Panc1 (cell line): ENCODE measurements around the gene ZNF117. TPM values are rescaled to one million over a fixed set of nuclear protein-coding genes. Genes with fewer than 3 reads are reported as not detected.

Experiments used
- ATAC-seq: fragments of 200-7000 bp; cut with Tn5 transposase; 2 replicates; pipeline ENCODE4 v1.9.1; 2020; ENCODE audit warnings: mild to moderate bottlenecking, moderate library complexity
- BruUV-seq: library from RNA; stranded (reverse); fragments of 400-500 nt; replicated peaks from 2 replicates; lab custom pipeline; 2021; lab: Mats Ljungman, UMichigan
- CTCF ChIA-PET: fragments of 300-600 bp; sonication (Branson Sonifier 250); formaldehyde crosslinking; loops from one replicate; lab custom pipeline; 2022; ENCODE audit warnings: antibody characterized with exemption; lab: Charles Lee
- POLR2A ChIA-PET: fragments of 300-600 bp; sonication (Branson Sonifier 250); formaldehyde crosslinking; loops from one replicate; lab custom pipeline; 2022; ENCODE audit warnings: antibody characterized with exemption; lab: Charles Lee
- DNase-seq: peaks from one replicate; pipeline ENCODE4 v3.0.0-alpha.2; 2010; ENCODE audit warnings: low read depth, low spot score
- H3K27ac ChIP-seq: 2 replicates; pipeline ENCODE4 v1.5.1; 2011; ENCODE audit warnings: mild to moderate bottlenecking, low read length, inconsistent platforms
- H3K27me3 ChIP-seq: fragments of 200-500 bp; sonication (Bioruptor generic); 2 replicates; pipeline ENCODE4 v1.6.0; 2014; ENCODE audit warnings: low read length, inconsistent platforms; ENCODE audit not compliant: control insufficient read depth, insufficient read depth
- H3K36me3 ChIP-seq: fragments of 200-500 bp; sonication (Bioruptor generic); 2 replicates; pipeline ENCODE4 v1.5.1; 2014; ENCODE audit warnings: inconsistent platforms, mild to moderate bottlenecking, low read length, moderate library complexity; ENCODE audit not compliant: control insufficient read depth, insufficient read depth
- H3K4me1 ChIP-seq: 2 replicates; pipeline ENCODE4 v1.5.1; 2011; ENCODE audit warnings: inconsistent platforms, mild to moderate bottlenecking, low read length, moderate library complexity; ENCODE audit not compliant: control insufficient read depth, insufficient read depth
- H3K4me3 ChIP-seq, 2 experiments: 2 replicates each; pipeline ENCODE4 v1.5.1; 2011 to 2012; ENCODE audit warnings: low read depth in 2 of 2, low read length in 2 of 2, mild to moderate bottlenecking in 2 of 2, inconsistent platforms in 1 of 2, moderate library complexity in 1 of 2
- H3K9me3 ChIP-seq: fragments of 200-500 bp; sonication (Bioruptor generic); 2 replicates; pipeline ENCODE4 v1.5.1; 2014; ENCODE audit warnings: low read depth, mild to moderate bottlenecking, inconsistent platforms, low read length, moderate library complexity; ENCODE audit not compliant: control insufficient read depth, insufficient read depth
- CTCF ChIP-seq: fragments of 450-650 bp; IDR thresholded peaks from 2 replicates; pipeline ENCODE4 v1.5.1; 2017; ENCODE audit warnings: mild to moderate bottlenecking
- POLR2AphosphoS5 ChIP-seq: IDR thresholded peaks from 2 replicates; pipeline ENCODE4 v1.6.1; 2012; ENCODE audit warnings: mild to moderate bottlenecking, low read depth, low read length, moderate library complexity
- REST ChIP-seq, 2 experiments: IDR thresholded peaks; 2 replicates each; pipeline ENCODE4 v1.6.1; 2011 to 2012; ENCODE audit warnings: low read depth in 2 of 2, control low read depth in 1 of 2, low read length in 1 of 2, mild to moderate bottlenecking in 1 of 2, moderate library complexity in 1 of 2; ENCODE audit not compliant: insufficient read depth in 1 of 2
- SIN3A ChIP-seq: IDR thresholded peaks from 2 replicates; pipeline ENCODE4 v1.6.1; 2012; ENCODE audit warnings: low read depth, mild to moderate bottlenecking, low read length, moderate library complexity, borderline replicate concordance; ENCODE audit not compliant: insufficient read depth
- TCF7L2 ChIP-seq: IDR thresholded peaks from 2 replicates; pipeline ENCODE4 v1.6.1; 2011; ENCODE audit warnings: mild to moderate bottlenecking, low read depth, low read length, inconsistent platforms
- in situ Hi-C: cut with HindIII; loops from 2 replicates; pipeline ENCODE4 v1.10.0; 2016; ENCODE audit warnings: low sequenced_read_pairs, low pct_unique_long_range_greater_than_20kb
- intact Hi-C: fragments of 100-400 bp; cut with micrococcal nuclease; formaldehyde crosslinking; loops from one replicate; pipeline ENCODE4 v1.10.0; 2022; ENCODE audit not compliant: unreplicated experiment
- total RNA-seq: library from RNA; stranded (reverse); gene quantifications from one replicate; pipeline ENCODE4 v1.2.1, GENCODE V29; 2021; ENCODE audit not compliant: unreplicated experiment

The ZNF117 gene
- total RNA-seq, 1 experiment from 2014 or later: 8.0 TPM

GRCh38 chr7:64997164-64997908 is 6.5 kb upstream of the ZNF117 start:
- DNase-seq (no peak), ATAC-seq (no peak)
- ChIA-PET CTCF (no interaction called here), POLR2A (no interaction called here)
- BruUV-seq: no TSS peak
- Histone ChIP-seq H3K4me1 (no peaks in the 10 kb centered on the region), H3K4me3 (no peak overlapping the region), H3K36me3 (no peaks in the 10 kb centered on the region), H3K27me3 (no peaks in the 10 kb centered on the region), H3K27ac (no peak overlapping the region), H3K9me3 (peaks cover 32% of the 10 kb centered on the region)
- intact Hi-C loops (no loop called here), in situ Hi-C loops (no loop called here)
- TF ChIP-seq TCF7L2 (no peak), CTCF (no peak), SIN3A (no peak), POLR2AphosphoS5 (no peak), REST (IDR thresholded peaks at IDR 0.05; ENCODE audit: insufficient read depth in 1 of 2, low read depth in 2 of 2, low read length in 1 of 2) (no peak)

- H3K36me3 ChIP-seq: no peaks in the 10 kb centered on the region
- H3K27ac ChIP-seq: no peak overlapping the region
- H3K4me1 ChIP-seq: no peaks in the 10 kb centered on the region
- POLR2A ChIA-PET: no interaction called here
- no TSS peak for BruUV-seq
- H3K9me3 ChIP-seq: peaks cover 29% of the 10 kb centered on the region
- in situ Hi-C loops (no loop called here), intact Hi-C loops (no loop called here)
- DNase-seq (no peak), ATAC-seq (no peak)
- CTCF ChIA-PET: no interaction called here
- TF ChIP-seq TCF7L2: no peak
- no peak for TF ChIP-seq CTCF
- TF ChIP-seq REST (IDR thresholded peaks at IDR 0.05; ENCODE audit: insufficient read depth in 1 of 2, low read depth in 2 of 2, low read length in 1 of 2): no peak
- TF ChIP-seq POLR2AphosphoS5: no peak
- H3K27me3 ChIP-seq: no peaks in the 10 kb centered on the region
- H3K4me3 ChIP-seq: no peak overlapping the region
These were observed 5.5 kb upstream of the ZNF117 start for GRCh38 chr7:64996305-64996704.
